Measurements from ENCODE around the gene RNF223. TPM values are rescaled to one million over a fixed set of nuclear protein-coding genes. Genes with fewer than 3 reads are reported as not detected.

RNF223 gene
- total RNA-seq, 4 donors from 2014 or later, result 9.4 to 19.5 (median 10.5) TPM

GRCh38 chr1:1046767-1047166 is 27.3 kb downstream of the RNF223 start:
- intact Hi-C loops (cut with DNase I; ENCODE audit: low total_unique reads), result no loop called here
- no peak for DNase-seq (ENCODE audit: low spot score in 2 of 2)
- 98 to 99% methylated on average over 13 to 20 of the region's 26 CpGs for WGBS, 2 donors
- TF ChIP-seq CTCF (IDR thresholded peaks at IDR 0.05), result no peak
- no peak for TF ChIP-seq POLR2A (IDR thresholded peaks at IDR 0.05)
- H3K4me3 ChIP-seq (ENCODE audit: low read depth, poor library complexity, severe bottlenecking), result no peak overlapping the region

GRCh38 chr1:1046243-1046642 is 27.9 kb downstream of the RNF223 start:
- WGBS, 2 donors, result 91 to 95% methylated on average over 20 of the region's 20 CpGs
- H3K4me3 ChIP-seq (ENCODE audit: low read depth, poor library complexity, severe bottlenecking), result no peak overlapping the region
- TF ChIP-seq POLR2A (IDR thresholded peaks at IDR 0.05) (no peak), CTCF (IDR thresholded peaks at IDR 0.05) (no peak)
- no peak for DNase-seq (ENCODE audit: low spot score in 2 of 2)
- intact Hi-C loops (cut with DNase I; ENCODE audit: low total_unique reads), result no loop called here

- intact Hi-C loops (cut with DNase I; ENCODE audit: low total_unique reads), result no loop called here
- no peak for TF ChIP-seq CTCF (IDR thresholded peaks at IDR 0.05)
- TF ChIP-seq POLR2A (IDR thresholded peaks at IDR 0.05), result no peak
- no peak for DNase-seq (ENCODE audit: low spot score in 2 of 2)
- no peak overlapping the region for H3K4me3 ChIP-seq (ENCODE audit: low read depth, poor library complexity, severe bottlenecking)
- WGBS, 2 donors, result 91 to 94% methylated on average over 23 of the region's 23 CpGs
Measured at GRCh38 chr1:1045129-1045528, 29.0 kb downstream of the RNF223 start.

GRCh38 chr1:1044455-1045078 is 29.5 kb downstream of the RNF223 start:
- intact Hi-C loops (cut with DNase I; ENCODE audit: low total_unique reads), result no loop called here
- WGBS, 2 donors, result 90 to 93% methylated on average over 34 of the region's 34 CpGs
- H3K4me3 ChIP-seq (ENCODE audit: low read depth, poor library complexity, severe bottlenecking), result no peak overlapping the region
- TF ChIP-seq CTCF (IDR thresholded peaks at IDR 0.05) (no peak), POLR2A (IDR thresholded peaks at IDR 0.05) (no peak)
- no peak for DNase-seq (ENCODE audit: low spot score in 2 of 2)

- H3K4me3 ChIP-seq (ENCODE audit: low read depth, poor library complexity, severe bottlenecking), result no peak overlapping the region
- intact Hi-C loops (cut with DNase I; ENCODE audit: low total_unique reads), result no loop called here
- 93 to 96% methylated on average over 21 to 27 of the region's 33 CpGs for WGBS, 2 donors
- DNase-seq (ENCODE audit: low spot score in 2 of 2), result no peak
- TF ChIP-seq CTCF (IDR thresholded peaks at IDR 0.05) (no peak), POLR2A (IDR thresholded peaks at IDR 0.05) (no peak)
Measured at GRCh38 chr1:1043921-1044320, 30.2 kb downstream of the RNF223 start.

GRCh38 chr1:1043411-1043810 is 30.7 kb downstream of the RNF223 start:
- intact Hi-C loops (cut with DNase I; ENCODE audit: low total_unique reads), result no loop called here
- TF ChIP-seq CTCF (IDR thresholded peaks at IDR 0.05) (no peak), POLR2A (IDR thresholded peaks at IDR 0.05) (no peak)
- 93 to 95% methylated on average over 14 to 15 of the region's 27 CpGs for WGBS, 2 donors
- DNase-seq (ENCODE audit: low spot score in 2 of 2), result no peak
- no peak overlapping the region for H3K4me3 ChIP-seq (ENCODE audit: low read depth, poor library complexity, severe bottlenecking)

Measured in lower leg skin (tissue), 4 donors.